ENCODE measurements around the gene FOXRED1.
"Not testable (repeated sequence)": the region's sequence is repeated elsewhere in the genome, so short reads cannot be mapped to it uniquely, and the experiment has no call there.

The FOXRED1 gene

DNA sequence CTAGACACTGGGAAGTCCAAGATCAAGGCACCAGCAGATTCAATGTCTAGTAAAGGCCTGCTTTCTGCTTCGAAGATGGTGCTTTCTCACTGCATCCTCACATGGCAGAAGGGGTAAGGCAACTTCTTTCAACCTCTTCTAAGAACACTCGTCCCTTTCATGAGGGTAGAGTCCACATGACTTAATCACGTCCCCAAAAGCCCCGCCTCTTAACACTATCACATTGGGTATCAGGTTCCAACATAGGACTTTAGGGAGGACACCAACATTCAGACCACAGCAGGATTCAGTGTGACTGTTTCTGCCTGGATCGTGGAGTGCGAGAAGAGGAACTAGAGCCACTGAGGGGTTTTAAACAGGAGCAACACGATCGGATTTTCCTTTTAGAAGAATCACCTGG lies 10.2 kb downstream of the FOXRED1 start:
- DNase-seq = no peak

- no peak for DNase-seq
Measured at GRCh38 chr11:126280595-126280994, 11.6 kb downstream of the FOXRED1 start.

GRCh38 chr11:126281245-126281644 lies 12.3 kb downstream of the FOXRED1 start:
- DNase-seq = no peak

- DNase-seq = no peak
Measured at GRCh38 chr11:126281666-126282175, 12.8 kb downstream of the FOXRED1 start.

GRCh38 chr11:126282361-126282735 lies 13.4 kb downstream of the FOXRED1 start:
- DNase-seq = peak; percentile 39

DNA sequence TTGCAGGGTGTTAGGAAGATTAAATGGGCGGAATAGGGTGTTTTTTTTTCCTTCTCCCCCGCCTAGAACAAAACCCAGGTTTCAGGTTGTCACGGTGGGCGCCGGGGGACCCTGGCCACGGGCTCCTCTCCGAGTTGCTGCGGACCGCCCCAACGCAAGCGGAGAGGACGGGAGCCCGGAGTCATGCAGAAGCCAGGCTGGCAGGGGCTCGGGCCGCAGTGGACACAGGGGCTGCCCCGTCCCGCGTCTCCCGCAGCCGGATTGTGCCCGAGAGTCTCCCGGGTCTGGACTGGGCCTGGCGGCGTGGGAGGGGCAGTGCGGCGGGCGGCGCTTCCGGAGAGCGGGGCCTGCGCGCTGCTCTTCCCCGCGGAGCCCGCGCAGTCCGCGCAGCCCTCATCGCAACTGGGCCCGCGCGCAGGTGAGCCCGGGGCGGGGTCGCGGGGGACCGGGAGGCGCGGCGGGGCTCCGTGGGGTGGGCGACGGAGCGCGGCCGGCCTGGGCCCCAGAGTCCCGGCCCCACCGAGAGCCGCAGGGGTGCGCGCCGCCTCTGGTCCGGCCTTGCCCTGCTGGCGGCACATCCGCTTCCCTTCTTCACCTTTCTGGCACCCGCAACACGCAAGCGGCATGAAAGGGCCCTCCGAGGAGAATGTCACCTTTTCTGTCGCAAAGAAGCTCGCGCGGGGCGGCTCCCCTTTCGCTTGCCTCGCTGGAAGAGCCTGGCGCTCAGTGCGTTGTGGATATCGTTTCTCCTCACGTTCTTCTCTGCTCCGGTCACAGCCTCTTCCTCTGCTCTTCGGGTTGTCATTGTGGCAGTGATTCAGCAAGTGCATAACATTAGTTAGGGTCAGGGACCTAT lies 14.0 kb downstream of the FOXRED1 start, which contains the start of gene TIRAP:
TIRAP (plus strand) TSS at position 358 of the 856 bp plus-strand sequence. CDS start 7,802 bp downstream, outside the sequence.
- peak; percentile 67 for DNase-seq

GRCh38 chr11:126284829-126285228 lies 15.9 kb downstream of the FOXRED1 start:
- peak; percentile 78 for DNase-seq

- no peak for DNase-seq
Measured at GRCh38 chr11:126288237-126288636, 19.3 kb downstream of the FOXRED1 start.

GRCh38 chr11:126290887-126291286 lies 21.9 kb downstream of the FOXRED1 start:
- no peak for DNase-seq

DNA sequence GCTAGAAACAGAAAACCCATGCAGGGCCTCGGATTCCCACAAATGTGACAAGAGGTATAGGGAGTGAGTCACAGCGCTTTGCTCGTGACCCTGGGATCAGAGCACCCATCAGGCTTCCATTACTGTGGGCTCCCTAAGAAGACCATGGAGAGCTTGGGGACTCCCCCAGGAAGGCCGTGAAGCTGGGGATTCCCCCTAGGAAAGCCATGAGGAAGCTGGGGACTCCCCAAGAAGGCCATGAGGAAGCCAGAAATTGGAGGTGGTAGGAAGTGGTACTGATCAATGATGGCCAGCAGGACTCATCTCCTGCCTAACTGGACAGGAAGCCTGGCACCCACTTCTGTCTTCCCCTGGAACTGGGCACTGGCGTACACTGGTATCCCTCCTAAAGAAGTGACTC lies 24.8 kb downstream of the FOXRED1 start:
- peak; percentile 8 for DNase-seq

- no peak for DNase-seq
Measured at GRCh38 chr11:126297004-126297403, 28.1 kb downstream of the FOXRED1 start.

- peak; percentile 93 for DNase-seq
Measured at GRCh38 chr11:126303623-126304456, 34.9 kb downstream of the FOXRED1 start, which contains the start of gene DCPS. Gene DCPS (plus strand): TSS chr11:126304060. CDS start chr11:126304081, 21 bp downstream.

DNA sequence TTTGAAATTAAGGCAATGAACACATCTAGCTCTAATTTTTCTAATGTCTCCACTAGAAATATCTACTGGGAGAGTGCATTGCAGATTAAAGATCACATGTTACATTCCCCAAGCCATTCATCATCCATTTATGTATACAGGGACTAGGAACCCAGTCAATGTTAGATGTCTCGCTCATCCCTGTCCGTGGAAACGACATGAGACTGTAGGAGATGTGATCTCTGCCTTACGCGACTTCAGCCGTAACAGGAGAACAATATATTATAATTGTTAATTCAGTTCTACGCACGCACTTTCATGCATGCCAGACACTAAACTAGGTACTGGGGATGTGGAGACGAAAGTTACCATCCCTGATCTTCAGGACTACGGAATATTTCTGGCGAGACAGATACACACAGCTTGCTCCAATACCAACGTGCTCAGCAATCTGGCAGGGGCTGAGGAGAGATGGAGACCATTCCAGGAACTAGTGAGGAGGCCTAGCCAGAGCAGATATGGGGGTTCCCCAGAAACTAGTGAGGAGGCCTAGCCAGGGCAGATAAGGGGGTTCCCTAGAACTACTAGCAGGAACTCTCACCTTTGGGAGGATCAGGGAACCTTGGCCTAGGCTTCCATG lies 35.6 kb downstream of the FOXRED1 start:
- DNase-seq = no peak

- peak; percentile 62 for DNase-seq
Measured at GRCh38 chr11:126305699-126306098, 36.7 kb downstream of the FOXRED1 start.

- peak; percentile 42 for DNase-seq
Measured at GRCh38 chr11:126307706-126308105, 38.8 kb downstream of the FOXRED1 start.

- no peak for DNase-seq
Measured at GRCh38 chr11:126308271-126308671, 39.3 kb downstream of the FOXRED1 start.

GRCh38 chr11:126308771-126309170 lies 39.8 kb downstream of the FOXRED1 start:
- DNase-seq = not testable (repeated sequence)

DNA sequence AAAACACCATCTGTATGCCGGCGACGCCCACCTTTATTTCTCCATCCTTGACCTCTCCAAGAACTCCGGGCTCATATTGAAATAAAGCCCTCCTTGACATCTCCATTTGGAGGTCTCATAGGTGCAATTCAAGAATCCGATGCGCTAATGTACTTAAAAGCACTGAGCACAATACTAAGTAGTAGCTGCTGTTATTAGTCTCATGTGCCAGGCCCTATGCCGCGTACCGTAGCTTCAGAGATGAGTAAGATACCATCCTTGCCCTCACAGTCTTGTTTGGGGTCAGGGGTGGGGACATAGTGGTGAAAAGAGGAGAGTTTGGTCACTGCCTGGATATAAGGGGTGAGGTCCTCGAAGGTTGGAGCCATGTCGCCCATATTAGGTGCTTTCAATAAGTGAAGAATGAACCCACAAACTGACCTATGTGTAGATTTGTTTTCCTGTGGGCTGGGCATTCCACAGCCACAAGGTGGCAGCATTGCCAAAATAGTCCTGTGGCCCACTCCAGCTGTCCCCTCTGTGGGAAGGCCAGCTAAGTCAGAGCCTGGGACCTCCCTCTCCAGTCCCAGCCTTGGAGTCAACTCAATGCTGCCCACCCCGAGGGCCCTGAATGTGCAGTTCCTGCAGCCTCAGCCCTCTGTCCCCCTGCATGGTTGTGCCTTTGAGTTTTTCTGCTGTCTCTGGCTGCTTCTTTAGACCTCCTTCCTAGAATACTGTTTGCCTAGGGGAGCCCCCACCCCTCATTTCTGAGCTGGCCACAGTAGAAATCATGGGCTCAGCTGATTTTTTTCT lies 41.4 kb downstream of the FOXRED1 start:
- peak; percentile 66 for DNase-seq

DNA sequence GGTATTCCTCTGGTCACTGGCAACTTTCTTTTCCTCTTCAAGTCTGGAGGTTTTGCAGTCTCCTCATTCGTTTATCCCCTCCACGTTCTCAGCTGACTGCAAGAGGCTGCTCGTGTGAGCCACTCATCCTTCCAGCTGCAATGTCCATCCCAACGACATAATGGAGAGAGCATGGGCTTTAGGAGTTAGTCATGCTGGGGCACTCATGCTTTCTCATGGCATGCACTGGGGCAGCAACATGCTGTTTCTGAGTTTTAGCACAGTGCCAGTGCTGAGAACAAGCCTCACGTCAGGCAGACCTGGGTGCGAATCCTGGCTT lies 42.0 kb downstream of the FOXRED1 start:
- DNase-seq = no peak

- DNase-seq = no peak
Measured at GRCh38 chr11:126311401-126312291, 42.7 kb downstream of the FOXRED1 start.

DNA sequence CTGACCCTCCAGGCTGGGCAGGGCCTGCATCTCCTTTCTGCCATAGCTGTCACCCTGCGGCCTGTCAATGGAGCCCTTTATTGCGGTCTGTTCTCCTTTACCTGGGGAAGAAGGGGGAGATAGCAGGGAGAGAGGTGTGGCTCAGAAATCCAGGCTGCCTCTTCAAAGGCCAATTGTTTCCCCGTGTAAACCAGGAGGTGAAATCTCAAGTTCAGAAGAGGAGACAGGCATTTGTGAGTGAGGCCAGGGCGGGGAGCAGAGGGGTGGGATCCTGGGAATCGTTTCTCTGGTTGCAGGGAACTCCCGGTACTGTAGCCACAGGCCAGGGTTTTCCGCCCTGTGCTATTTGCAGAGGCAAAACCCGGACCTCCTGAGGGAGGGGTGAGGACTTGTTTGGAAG lies 44.0 kb downstream of the FOXRED1 start:
- DNase-seq = no peak
